ENCODE results near the gene TNNC1. TPM values are rescaled to one million over a fixed set of nuclear protein-coding genes. Genes with fewer than 3 reads are reported as not detected.

Gene TNNC1
- total and polyA plus RNA-seq, 2 of the 13 experiments (the other 11 are each of a cell fraction or from before 2014, with no cell fraction given), result 11.8 to 36.4 TPM

GRCh38 chr3:52455283-52456168 is 1.7 kb upstream of the TNNC1 start, which contains the start of gene NISCH (continued):
- no peak for TF ChIP-seq DZIP1 (CRISPR knock-in tag; IDR thresholded peaks at IDR 0.05)
- TF ChIP-seq TEF (CRISPR knock-in tag; IDR thresholded peaks at IDR 0.05), result 0 out of 2 replicates have a peak, but pooled peaks have one; percentile 42
- 0 out of 2 replicates have a peak, but pooled peaks have one; percentile 36 for TF ChIP-seq ARNT2 (CRISPR knock-in tag; IDR thresholded peaks at IDR 0.05; ENCODE audit: low read depth)
- TF ChIP-seq ZNF619 (CRISPR knock-in tag; IDR thresholded peaks at IDR 0.05), result 0 out of 2 replicates have a peak, but pooled peaks have one; percentile 63
- TF ChIP-seq HMGXB4 (CRISPR knock-in tag; IDR thresholded peaks at IDR 0.05; ENCODE audit: borderline replicate concordance in 1 of 2, low read depth in 1 of 2), result 0 out of 4 replicates have a peak, but pooled peaks of 1 of the 2 experiments have one; percentile 12
- peak; percentile 84; the same call in 1 of the 2 replicates for TF ChIP-seq ZHX1 (CRISPR knock-in tag; IDR thresholded peaks at IDR 0.05; ENCODE audit: low read depth)
- no peak for TF ChIP-seq CCAR2 (optimal IDR thresholded peaks at IDR 0.05; ENCODE audit: low read depth, low read length)
- TF ChIP-seq ZNF616 (CRISPR knock-in tag; IDR thresholded peaks at IDR 0.05; ENCODE audit: low read depth), result 0 out of 2 replicates have a peak, but pooled peaks have one; percentile 69
- peak; percentile 78; the same call in 1 of the 2 replicates for TF ChIP-seq TIGD3 (CRISPR knock-in tag; IDR thresholded peaks at IDR 0.05; ENCODE audit: borderline replicate concordance)
- 0 out of 2 replicates have a peak, but pooled peaks have one; percentile 35 for TF ChIP-seq THAP7 (CRISPR knock-in tag; IDR thresholded peaks at IDR 0.05)
- TF ChIP-seq ZNF614 (CRISPR knock-in tag; IDR thresholded peaks at IDR 0.05; ENCODE audit: borderline replicate concordance), result peak; percentile 46; the same call in 1 of the 2 replicates
- TF ChIP-seq THRA (CRISPR knock-in tag; IDR thresholded peaks at IDR 0.05; ENCODE audit: borderline replicate concordance), result no peak

Data from HepG2 (cell line).